ENCODE results near the gene ARPC4. TPM values are rescaled to one million over a fixed set of nuclear protein-coding genes. Genes with fewer than 3 reads are reported as not detected.

Gene ARPC4
- total RNA-seq, 1 experiment from 2014 or later = 143 TPM

- TF ChIP-seq, protein P1, sequence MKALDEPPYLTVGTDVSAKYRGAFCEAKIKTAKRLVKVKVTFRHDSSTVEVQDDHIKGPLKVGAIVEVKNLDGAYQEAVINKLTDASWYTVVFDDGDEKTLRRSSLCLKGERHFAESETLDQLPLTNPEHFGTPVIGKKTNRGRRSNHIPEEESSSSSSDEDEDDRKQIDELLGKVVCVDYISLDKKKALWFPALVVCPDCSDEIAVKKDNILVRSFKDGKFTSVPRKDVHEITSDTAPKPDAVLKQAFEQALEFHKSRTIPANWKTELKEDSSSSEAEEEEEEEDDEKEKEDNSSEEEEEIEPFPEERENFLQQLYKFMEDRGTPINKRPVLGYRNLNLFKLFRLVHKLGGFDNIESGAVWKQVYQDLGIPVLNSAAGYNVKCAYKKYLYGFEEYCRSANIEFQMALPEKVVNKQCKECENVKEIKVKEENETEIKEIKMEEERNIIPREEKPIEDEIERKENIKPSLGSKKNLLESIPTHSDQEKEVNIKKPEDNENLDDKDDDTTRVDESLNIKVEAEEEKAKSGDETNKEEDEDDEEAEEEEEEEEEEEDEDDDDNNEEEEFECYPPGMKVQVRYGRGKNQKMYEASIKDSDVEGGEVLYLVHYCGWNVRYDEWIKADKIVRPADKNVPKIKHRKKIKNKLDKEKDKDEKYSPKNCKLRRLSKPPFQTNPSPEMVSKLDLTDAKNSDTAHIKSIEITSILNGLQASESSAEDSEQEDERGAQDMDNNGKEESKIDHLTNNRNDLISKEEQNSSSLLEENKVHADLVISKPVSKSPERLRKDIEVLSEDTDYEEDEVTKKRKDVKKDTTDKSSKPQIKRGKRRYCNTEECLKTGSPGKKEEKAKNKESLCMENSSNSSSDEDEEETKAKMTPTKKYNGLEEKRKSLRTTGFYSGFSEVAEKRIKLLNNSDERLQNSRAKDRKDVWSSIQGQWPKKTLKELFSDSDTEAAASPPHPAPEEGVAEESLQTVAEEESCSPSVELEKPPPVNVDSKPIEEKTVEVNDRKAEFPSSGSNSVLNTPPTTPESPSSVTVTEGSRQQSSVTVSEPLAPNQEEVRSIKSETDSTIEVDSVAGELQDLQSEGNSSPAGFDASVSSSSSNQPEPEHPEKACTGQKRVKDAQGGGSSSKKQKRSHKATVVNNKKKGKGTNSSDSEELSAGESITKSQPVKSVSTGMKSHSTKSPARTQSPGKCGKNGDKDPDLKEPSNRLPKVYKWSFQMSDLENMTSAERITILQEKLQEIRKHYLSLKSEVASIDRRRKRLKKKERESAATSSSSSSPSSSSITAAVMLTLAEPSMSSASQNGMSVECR (CRISPR knock-in tag; IDR thresholded peaks at IDR 0.05; ENCODE audit: borderline replicate concordance) = no peak
- TF ChIP-seq MAX (CRISPR knock-in tag; IDR thresholded peaks at IDR 0.05) (no peak), ZNF121 (CRISPR knock-in tag; IDR thresholded peaks at IDR 0.05) (no peak), IRF2 (CRISPR knock-in tag; IDR thresholded peaks at IDR 0.05; ENCODE audit: borderline replicate concordance, low read depth) (no peak), NR1H2 (CRISPR knock-in tag; IDR thresholded peaks at IDR 0.05) (no peak)
- TF ChIP-seq, protein P2, sequence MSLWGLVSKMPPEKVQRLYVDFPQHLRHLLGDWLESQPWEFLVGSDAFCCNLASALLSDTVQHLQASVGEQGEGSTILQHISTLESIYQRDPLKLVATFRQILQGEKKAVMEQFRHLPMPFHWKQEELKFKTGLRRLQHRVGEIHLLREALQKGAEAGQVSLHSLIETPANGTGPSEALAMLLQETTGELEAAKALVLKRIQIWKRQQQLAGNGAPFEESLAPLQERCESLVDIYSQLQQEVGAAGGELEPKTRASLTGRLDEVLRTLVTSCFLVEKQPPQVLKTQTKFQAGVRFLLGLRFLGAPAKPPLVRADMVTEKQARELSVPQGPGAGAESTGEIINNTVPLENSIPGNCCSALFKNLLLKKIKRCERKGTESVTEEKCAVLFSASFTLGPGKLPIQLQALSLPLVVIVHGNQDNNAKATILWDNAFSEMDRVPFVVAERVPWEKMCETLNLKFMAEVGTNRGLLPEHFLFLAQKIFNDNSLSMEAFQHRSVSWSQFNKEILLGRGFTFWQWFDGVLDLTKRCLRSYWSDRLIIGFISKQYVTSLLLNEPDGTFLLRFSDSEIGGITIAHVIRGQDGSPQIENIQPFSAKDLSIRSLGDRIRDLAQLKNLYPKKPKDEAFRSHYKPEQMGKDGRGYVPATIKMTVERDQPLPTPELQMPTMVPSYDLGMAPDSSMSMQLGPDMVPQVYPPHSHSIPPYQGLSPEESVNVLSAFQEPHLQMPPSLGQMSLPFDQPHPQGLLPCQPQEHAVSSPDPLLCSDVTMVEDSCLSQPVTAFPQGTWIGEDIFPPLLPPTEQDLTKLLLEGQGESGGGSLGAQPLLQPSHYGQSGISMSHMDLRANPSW (CRISPR knock-in tag; conservative IDR thresholded peaks at IDR 0.05; ENCODE audit: low read depth) = no peak
Observed at GRCh38 chr3:9834520-9835380, 41.9 kb downstream of the ARPC4 start (continued).

- Mint-ChIP-seq H3K27me3 (ENCODE audit: low read depth) (no peaks in the 10 kb centered on the region), H3K36me3 (peaks cover 28% of the 10 kb centered on the region), H3K4me3 (no peak overlapping the region), H3K4me1 (peaks cover 6% of the 10 kb centered on the region), H3K27ac (no peak overlapping the region), H3K9me3 (no peaks in the 10 kb centered on the region)
- CTCF ChIA-PET = interaction anchor here (0.6 to 1.4 kb wide), 4 partner anchors 11 to 388 kb away, joined by 3 read pairs; no protein-coding TSS in a partner anchor
- ATAC-seq (no peak), DNase-seq (ENCODE audit: low spot score) (no peak)
- POLR2A ChIA-PET = interaction anchor here (0.6 kb wide), 1 partner anchor 41 kb away, joined by 3 read pairs; no protein-coding TSS in a partner anchor
- TF ChIP-seq SP1 (CRISPR knock-in tag; conservative IDR thresholded peaks at IDR 0.05) (no peak), GABPB1 (CRISPR knock-in tag; IDR thresholded peaks at IDR 0.05) (no peak), NFE2L1 (CRISPR knock-in tag; IDR thresholded peaks at IDR 0.05) (no peak), ZSCAN18 (CRISPR knock-in tag; IDR thresholded peaks at IDR 0.05) (no peak), FOXK1 (CRISPR knock-in tag; IDR thresholded peaks at IDR 0.05) (no peak), SMAD3 (CRISPR knock-in tag; IDR thresholded peaks at IDR 0.05; ENCODE audit: borderline replicate concordance) (no peak), CDX4 (CRISPR knock-in tag; IDR thresholded peaks at IDR 0.05; ENCODE audit: borderline replicate concordance) (no peak), ZNF138 (CRISPR knock-in tag; conservative IDR thresholded peaks at IDR 0.05) (no peak), JUN (CRISPR knock-in tag; IDR thresholded peaks at IDR 0.05) (no peak)
- TF ChIP-seq, protein P2 (CRISPR knock-in tag; conservative IDR thresholded peaks at IDR 0.05; ENCODE audit: low read depth) = no peak
- TF ChIP-seq, protein P3, sequence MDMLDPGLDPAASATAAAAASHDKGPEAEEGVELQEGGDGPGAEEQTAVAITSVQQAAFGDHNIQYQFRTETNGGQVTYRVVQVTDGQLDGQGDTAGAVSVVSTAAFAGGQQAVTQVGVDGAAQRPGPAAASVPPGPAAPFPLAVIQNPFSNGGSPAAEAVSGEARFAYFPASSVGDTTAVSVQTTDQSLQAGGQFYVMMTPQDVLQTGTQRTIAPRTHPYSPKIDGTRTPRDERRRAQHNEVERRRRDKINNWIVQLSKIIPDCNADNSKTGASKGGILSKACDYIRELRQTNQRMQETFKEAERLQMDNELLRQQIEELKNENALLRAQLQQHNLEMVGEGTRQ (CRISPR knock-in tag; IDR thresholded peaks at IDR 0.05) = no peak
- TF ChIP-seq, protein P4, sequence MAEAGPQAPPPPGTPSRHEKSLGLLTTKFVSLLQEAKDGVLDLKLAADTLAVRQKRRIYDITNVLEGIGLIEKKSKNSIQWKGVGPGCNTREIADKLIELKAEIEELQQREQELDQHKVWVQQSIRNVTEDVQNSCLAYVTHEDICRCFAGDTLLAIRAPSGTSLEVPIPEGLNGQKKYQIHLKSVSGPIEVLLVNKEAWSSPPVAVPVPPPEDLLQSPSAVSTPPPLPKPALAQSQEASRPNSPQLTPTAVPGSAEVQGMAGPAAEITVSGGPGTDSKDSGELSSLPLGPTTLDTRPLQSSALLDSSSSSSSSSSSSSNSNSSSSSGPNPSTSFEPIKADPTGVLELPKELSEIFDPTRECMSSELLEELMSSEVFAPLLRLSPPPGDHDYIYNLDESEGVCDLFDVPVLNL (CRISPR knock-in tag; IDR thresholded peaks at IDR 0.05; ENCODE audit: borderline replicate concordance, low read depth) = no peak
Observed at GRCh38 chr3:9837701-9838582, 45.1 kb downstream of the ARPC4 start.

Data from WTC11 (cell line).